ENCODE measurements around the gene PLPP2. TPM values are rescaled to one million over a fixed set of nuclear protein-coding genes. Genes with fewer than 3 reads are reported as not detected.

Gene PLPP2
- total RNA-seq, 1 experiment from 2014 or later: 98.2 TPM

GRCh38 chr19:325937-326565 lies 34.8 kb upstream of the PLPP2 start:
- Histone ChIP-seq H3K36me3 (replicated peaks; ENCODE audit: control insufficient read depth, insufficient read depth, low read length) (peaks cover 53% of the 10 kb centered on the region), H3K4me3 (ENCODE audit: insufficient read depth, low read depth, low read length) (no peak overlapping the region), H3K27me3 (ENCODE audit: control insufficient read depth, insufficient read depth, low read length) (no peaks in the 10 kb centered on the region)
- DNase-seq: peak; percentile 45

- H3K36me3 ChIP-seq (replicated peaks; ENCODE audit: control insufficient read depth, insufficient read depth, low read length): peaks cover 53% of the 10 kb centered on the region
- H3K4me3 ChIP-seq (ENCODE audit: insufficient read depth, low read depth, low read length): no peak overlapping the region
- peak; percentile 46 for DNase-seq
- no peaks in the 10 kb centered on the region for H3K27me3 ChIP-seq (ENCODE audit: control insufficient read depth, insufficient read depth, low read length)
These were observed 34.2 kb upstream of the PLPP2 start for GRCh38 chr19:325173-325936.

GRCh38 chr19:324716-325115 lies 33.5 kb upstream of the PLPP2 start:
- peaks cover 50% of the 10 kb centered on the region for H3K36me3 ChIP-seq (replicated peaks; ENCODE audit: control insufficient read depth, insufficient read depth, low read length)

GRCh38 chr19:322616-323015 lies 31.4 kb upstream of the PLPP2 start:
- Histone ChIP-seq H3K27me3 (ENCODE audit: control insufficient read depth, insufficient read depth, low read length) (no peaks in the 10 kb centered on the region), H3K36me3 (replicated peaks; ENCODE audit: control insufficient read depth, insufficient read depth, low read length) (peaks cover 38% of the 10 kb centered on the region), H3K4me3 (ENCODE audit: insufficient read depth, low read depth, low read length) (no peak overlapping the region)
- DNase-seq: no peak

More at GRCh38 chr19:324716-325115, 33.5 kb upstream of the PLPP2 start:
- no peak for DNase-seq
- no peaks in the 10 kb centered on the region for H3K27me3 ChIP-seq (ENCODE audit: control insufficient read depth, insufficient read depth, low read length)
- H3K4me3 ChIP-seq (ENCODE audit: insufficient read depth, low read depth, low read length): no peak overlapping the region

GRCh38 chr19:318509-318774 lies 27.2 kb upstream of the PLPP2 start:
- Histone ChIP-seq H3K4me3 (ENCODE audit: insufficient read depth, low read depth, low read length) (no peak overlapping the region), H3K36me3 (replicated peaks; ENCODE audit: control insufficient read depth, insufficient read depth, low read length) (peaks cover 19% of the 10 kb centered on the region), H3K27me3 (ENCODE audit: control insufficient read depth, insufficient read depth, low read length) (no peaks in the 10 kb centered on the region)
- DNase-seq: no peak

- H3K27me3 ChIP-seq (ENCODE audit: control insufficient read depth, insufficient read depth, low read length): no peaks in the 10 kb centered on the region
- H3K36me3 ChIP-seq (replicated peaks; ENCODE audit: control insufficient read depth, insufficient read depth, low read length): peaks cover 15% of the 10 kb centered on the region
- DNase-seq: no peak
- no peak overlapping the region for H3K4me3 ChIP-seq (ENCODE audit: insufficient read depth, low read depth, low read length)
These were observed 26.7 kb upstream of the PLPP2 start for GRCh38 chr19:317710-318508.

- Histone ChIP-seq H3K4me3 (ENCODE audit: insufficient read depth, low read depth, low read length) (no peak overlapping the region), H3K36me3 (replicated peaks; ENCODE audit: control insufficient read depth, insufficient read depth, low read length) (peaks cover 12% of the 10 kb centered on the region)
These were observed 24.6 kb upstream of the PLPP2 start for GRCh38 chr19:315811-316210.

GRCh38 chr19:313988-314815 lies 23.0 kb upstream of the PLPP2 start:
- Histone ChIP-seq H3K36me3 (replicated peaks; ENCODE audit: control insufficient read depth, insufficient read depth, low read length) (peaks cover 10% of the 10 kb centered on the region), H3K27me3 (ENCODE audit: control insufficient read depth, insufficient read depth, low read length) (no peaks in the 10 kb centered on the region), H3K4me3 (ENCODE audit: insufficient read depth, low read depth, low read length) (no peak overlapping the region)
- peak; percentile 19 for DNase-seq

More at GRCh38 chr19:315811-316210, 24.6 kb upstream of the PLPP2 start:
- H3K27me3 ChIP-seq (ENCODE audit: control insufficient read depth, insufficient read depth, low read length): no peaks in the 10 kb centered on the region
- DNase-seq: no peak

GRCh38 chr19:313169-313987 lies 22.2 kb upstream of the PLPP2 start:
- Histone ChIP-seq H3K27me3 (ENCODE audit: control insufficient read depth, insufficient read depth, low read length) (no peaks in the 10 kb centered on the region), H3K36me3 (replicated peaks; ENCODE audit: control insufficient read depth, insufficient read depth, low read length) (peaks cover 10% of the 10 kb centered on the region)
- DNase-seq: no peak

GRCh38 chr19:311813-312261 lies 20.6 kb upstream of the PLPP2 start:
- Histone ChIP-seq H3K27me3 (ENCODE audit: control insufficient read depth, insufficient read depth, low read length) (no peaks in the 10 kb centered on the region), H3K36me3 (replicated peaks; ENCODE audit: control insufficient read depth, insufficient read depth, low read length) (peaks cover 12% of the 10 kb centered on the region), H3K4me3 (ENCODE audit: insufficient read depth, low read depth, low read length) (no peak overlapping the region)
- peak; percentile 34 for DNase-seq

More at GRCh38 chr19:313169-313987, 22.2 kb upstream of the PLPP2 start:
- H3K4me3 ChIP-seq (ENCODE audit: insufficient read depth, low read depth, low read length): no peak overlapping the region

GRCh38 chr19:310781-311496 lies 19.7 kb upstream of the PLPP2 start:
- DNase-seq: peak; percentile 32
- Histone ChIP-seq H3K27me3 (ENCODE audit: control insufficient read depth, insufficient read depth, low read length) (no peaks in the 10 kb centered on the region), H3K36me3 (replicated peaks; ENCODE audit: control insufficient read depth, insufficient read depth, low read length) (peaks cover 10% of the 10 kb centered on the region), H3K4me3 (ENCODE audit: insufficient read depth, low read depth, low read length) (no peak overlapping the region)

- Histone ChIP-seq H3K27me3 (ENCODE audit: control insufficient read depth, insufficient read depth, low read length) (no peaks in the 10 kb centered on the region), H3K36me3 (replicated peaks; ENCODE audit: control insufficient read depth, insufficient read depth, low read length) (peaks cover 10% of the 10 kb centered on the region), H3K4me3 (ENCODE audit: insufficient read depth, low read depth, low read length) (no peak overlapping the region)
- DNase-seq: peak; percentile 76
These were observed 19.0 kb upstream of the PLPP2 start for GRCh38 chr19:310141-310651.

- DNase-seq: peak; percentile 51
- Histone ChIP-seq H3K36me3 (replicated peaks; ENCODE audit: control insufficient read depth, insufficient read depth, low read length) (peaks cover 10% of the 10 kb centered on the region), H3K27me3 (ENCODE audit: control insufficient read depth, insufficient read depth, low read length) (no peaks in the 10 kb centered on the region), H3K4me3 (ENCODE audit: insufficient read depth, low read depth, low read length) (no peak overlapping the region)
These were observed 18.0 kb upstream of the PLPP2 start for GRCh38 chr19:309206-309565.
